ENCODE data around the gene BPIFB3. TPM values are rescaled to one million over a fixed set of nuclear protein-coding genes. Genes with fewer than 3 reads are reported as not detected.

Gene BPIFB3
- total RNA-seq, 1 donor from 2014 or later: not detected

DNA sequence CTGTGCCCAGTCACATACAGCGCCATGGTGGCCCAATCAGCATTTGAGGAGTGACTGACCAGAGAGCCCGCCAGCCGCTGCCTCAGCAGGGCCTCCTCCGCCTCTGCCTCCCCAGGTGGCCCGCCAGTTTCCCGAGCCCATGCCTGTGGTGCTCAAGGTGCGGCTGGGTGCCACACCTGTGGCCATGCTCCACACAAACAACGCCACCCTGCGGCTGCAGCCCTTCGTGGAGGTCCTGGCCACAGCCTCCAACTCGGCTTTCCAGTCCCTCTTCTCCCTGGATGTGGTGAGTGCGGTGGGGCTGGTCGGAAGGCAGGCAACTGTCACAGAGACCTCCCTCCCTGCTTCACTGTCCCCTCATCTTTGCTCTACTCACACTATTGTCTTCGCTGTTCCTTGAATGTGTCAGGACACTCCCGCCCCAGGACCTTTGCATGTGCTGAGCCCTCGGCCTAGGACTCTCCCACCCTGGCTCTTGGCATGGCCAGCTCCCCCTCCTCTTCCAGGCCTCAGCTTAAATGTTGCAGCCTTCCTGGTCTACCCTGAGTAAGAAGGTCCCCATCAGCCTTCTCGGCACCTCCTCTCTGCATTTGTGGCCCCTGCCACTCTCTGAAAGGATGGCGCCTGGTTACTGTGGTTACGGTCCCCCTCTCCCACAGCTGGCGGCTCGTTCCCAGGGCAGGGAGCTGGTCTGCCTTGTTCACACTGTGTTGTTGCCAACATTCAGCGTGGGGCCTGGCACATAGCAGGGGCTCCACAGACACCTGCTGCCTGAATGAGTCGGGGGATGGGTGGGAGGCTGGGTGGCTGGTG lies 34.0 kb upstream of the BPIFB3 start:
- Mint-ChIP-seq H3K4me1 (peaks cover 6% of the 10 kb centered on the region), H3K36me3 (no peaks in the 10 kb centered on the region)
- no peaks in the 10 kb centered on the region for H3F3A ChIP-seq (ENCODE audit: low read depth)

DNA sequence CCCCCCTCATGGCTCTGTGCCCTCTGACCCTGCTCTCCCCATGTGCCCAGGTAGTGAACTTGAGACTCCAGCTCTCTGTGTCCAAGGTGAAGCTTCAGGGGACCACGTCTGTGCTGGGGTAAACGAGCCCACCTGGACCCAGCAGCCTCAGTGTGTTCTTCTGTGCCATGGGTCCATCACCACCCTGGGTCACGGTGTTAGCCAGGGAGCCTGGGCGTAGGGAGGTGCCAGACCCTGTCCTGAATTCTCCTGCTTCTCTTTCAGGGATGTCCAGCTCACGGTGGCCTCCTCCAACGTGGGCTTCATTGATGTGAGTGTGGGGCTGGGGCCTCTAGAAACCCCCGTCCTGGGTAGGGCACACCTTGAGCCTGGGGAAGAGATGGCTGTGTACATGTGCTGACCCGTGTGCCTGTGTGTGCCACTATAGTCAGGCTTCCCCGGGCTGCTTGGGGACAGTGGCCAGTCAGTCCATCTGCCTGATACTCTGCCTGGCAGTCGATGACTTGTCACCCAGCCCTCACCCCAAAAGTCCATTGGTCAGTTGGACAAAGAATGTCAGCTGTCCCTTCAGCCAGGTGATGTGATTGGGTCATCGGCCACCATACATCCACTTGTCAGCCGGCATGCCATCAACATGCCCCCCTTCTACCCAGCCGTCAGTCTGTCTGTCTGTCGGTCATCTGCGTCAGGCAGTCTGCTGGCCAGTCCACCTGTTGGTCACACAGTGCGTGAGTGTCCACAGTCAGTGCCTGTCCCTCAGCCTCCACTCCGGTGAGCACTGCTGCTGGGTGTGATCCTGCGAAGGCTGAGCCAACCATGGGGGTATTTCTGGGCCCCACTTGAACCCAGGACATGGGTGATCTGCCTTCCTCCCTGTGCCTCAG lies 33.2 kb upstream of the BPIFB3 start:
- H3K9me3 Mint-ChIP-seq: no peaks in the 10 kb centered on the region
- peaks cover 15% of the 10 kb centered on the region for H3K27me3 Mint-ChIP-seq (ENCODE audit: insufficient read depth, low read depth)
- H3K79me2 ChIP-seq (ENCODE audit: low read depth): no peaks in the 10 kb centered on the region
- peaks cover 20% of the 10 kb centered on the region for H3K27me3 ChIP-seq
- H3K4me3 Mint-ChIP-seq: no peak overlapping the region
- H3K36me3 Mint-ChIP-seq: no peaks in the 10 kb centered on the region
- no peaks in the 10 kb centered on the region for H4K20me1 ChIP-seq (ENCODE audit: low read depth)
- no peak overlapping the region for H3K4me2 ChIP-seq
- no peak overlapping the region for H3K27ac Mint-ChIP-seq
- H3K9ac ChIP-seq: no peak overlapping the region
- no peaks in the 10 kb centered on the region for H3K4me1 ChIP-seq
- no peaks in the 10 kb centered on the region for H3K36me3 ChIP-seq
- no peaks in the 10 kb centered on the region for H3K4me1 Mint-ChIP-seq
- H3K4me3 ChIP-seq: no peak overlapping the region
- H3K9me3 ChIP-seq (ENCODE audit: low read depth): no peaks in the 10 kb centered on the region
- H3F3A ChIP-seq (ENCODE audit: low read depth): no peaks in the 10 kb centered on the region
- H3K27ac ChIP-seq: no peak overlapping the region
- no peak for DNase-seq (ENCODE audit: low spot score)
- no peak for TF ChIP-seq EZH2phosphoT487 (IDR thresholded peaks at IDR 0.05)
- TF ChIP-seq, protein P1, sequence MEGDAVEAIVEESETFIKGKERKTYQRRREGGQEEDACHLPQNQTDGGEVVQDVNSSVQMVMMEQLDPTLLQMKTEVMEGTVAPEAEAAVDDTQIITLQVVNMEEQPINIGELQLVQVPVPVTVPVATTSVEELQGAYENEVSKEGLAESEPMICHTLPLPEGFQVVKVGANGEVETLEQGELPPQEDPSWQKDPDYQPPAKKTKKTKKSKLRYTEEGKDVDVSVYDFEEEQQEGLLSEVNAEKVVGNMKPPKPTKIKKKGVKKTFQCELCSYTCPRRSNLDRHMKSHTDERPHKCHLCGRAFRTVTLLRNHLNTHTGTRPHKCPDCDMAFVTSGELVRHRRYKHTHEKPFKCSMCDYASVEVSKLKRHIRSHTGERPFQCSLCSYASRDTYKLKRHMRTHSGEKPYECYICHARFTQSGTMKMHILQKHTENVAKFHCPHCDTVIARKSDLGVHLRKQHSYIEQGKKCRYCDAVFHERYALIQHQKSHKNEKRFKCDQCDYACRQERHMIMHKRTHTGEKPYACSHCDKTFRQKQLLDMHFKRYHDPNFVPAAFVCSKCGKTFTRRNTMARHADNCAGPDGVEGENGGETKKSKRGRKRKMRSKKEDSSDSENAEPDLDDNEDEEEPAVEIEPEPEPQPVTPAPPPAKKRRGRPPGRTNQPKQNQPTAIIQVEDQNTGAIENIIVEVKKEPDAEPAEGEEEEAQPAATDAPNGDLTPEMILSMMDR (IDR thresholded peaks at IDR 0.05): no peak
- no peak for TF ChIP-seq EZH2 (IDR thresholded peaks at IDR 0.05)
- no peak overlapping the region for H2AFZ ChIP-seq (replicated peaks)

More for the DNA sequence above, 34.0 kb upstream of the BPIFB3 start:
- no peaks in the 10 kb centered on the region for H3K9me3 ChIP-seq (ENCODE audit: low read depth)
- Mint-ChIP-seq H3K9me3 (no peaks in the 10 kb centered on the region), H3K27me3 (ENCODE audit: insufficient read depth, low read depth) (peaks cover 19% of the 10 kb centered on the region), H3K4me3 (no peak overlapping the region), H3K27ac (no peak overlapping the region)
- H3K27me3 ChIP-seq: peaks cover 13% of the 10 kb centered on the region
- no peaks in the 10 kb centered on the region for H3K36me3 ChIP-seq
- H3K9ac ChIP-seq: no peak overlapping the region
- no peak overlapping the region for H3K4me2 ChIP-seq
- TF ChIP-seq EZH2 (IDR thresholded peaks at IDR 0.05) (no peak), EZH2phosphoT487 (IDR thresholded peaks at IDR 0.05) (no peak)
- TF ChIP-seq, protein P1 (IDR thresholded peaks at IDR 0.05): no peak
- H3K79me2 ChIP-seq (ENCODE audit: low read depth): no peaks in the 10 kb centered on the region
- H2AFZ ChIP-seq (replicated peaks): no peak overlapping the region
- H3K27ac ChIP-seq: no peak overlapping the region
- H3K4me3 ChIP-seq: no peak overlapping the region
- no peak for DNase-seq (ENCODE audit: low spot score)
- H4K20me1 ChIP-seq (ENCODE audit: low read depth): no peaks in the 10 kb centered on the region
- no peaks in the 10 kb centered on the region for H3K4me1 ChIP-seq

DNA sequence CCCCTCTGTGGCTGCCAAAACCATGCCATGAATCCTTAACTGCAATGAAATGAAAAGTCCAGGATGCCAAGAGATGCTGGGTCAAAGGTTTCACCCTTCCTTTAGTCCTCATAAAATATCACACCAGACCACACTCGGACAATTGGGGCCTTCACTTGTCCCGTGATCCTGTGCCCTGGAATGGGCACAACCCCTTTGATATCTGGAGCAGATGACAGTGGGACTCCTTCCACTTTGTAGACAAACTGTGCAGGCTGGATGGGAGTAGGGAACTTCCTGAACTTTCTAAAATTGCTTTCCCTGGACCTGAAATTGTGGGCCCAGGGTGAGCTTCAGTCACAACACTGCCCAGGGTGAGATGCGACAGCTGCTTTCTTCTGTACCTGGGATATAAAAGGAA lies 31.8 kb upstream of the BPIFB3 start:
- Histone ChIP-seq H3K4me2 (no peak overlapping the region), H3F3A (ENCODE audit: low read depth) (no peaks in the 10 kb centered on the region), H3K4me1 (no peaks in the 10 kb centered on the region), H3K36me3 (no peaks in the 10 kb centered on the region), H2AFZ (replicated peaks) (no peak overlapping the region), H3K9ac (no peak overlapping the region), H4K20me1 (ENCODE audit: low read depth) (no peaks in the 10 kb centered on the region), H3K79me2 (ENCODE audit: low read depth) (no peaks in the 10 kb centered on the region), H3K9me3 (ENCODE audit: low read depth) (no peaks in the 10 kb centered on the region), H3K4me3 (no peak overlapping the region), H3K27ac (no peak overlapping the region), H3K27me3 (peaks cover 24% of the 10 kb centered on the region)
- no peaks in the 10 kb centered on the region for H3K9me3 Mint-ChIP-seq
- no peak for TF ChIP-seq EZH2 (IDR thresholded peaks at IDR 0.05)
- no peak for TF ChIP-seq EZH2phosphoT487 (IDR thresholded peaks at IDR 0.05)
- TF ChIP-seq, protein P1 (IDR thresholded peaks at IDR 0.05): no peak
- no peak for DNase-seq (ENCODE audit: low spot score)
- H3K36me3 Mint-ChIP-seq: no peaks in the 10 kb centered on the region
- peaks cover 12% of the 10 kb centered on the region for H3K27me3 Mint-ChIP-seq (ENCODE audit: insufficient read depth, low read depth)
- peak overlapping the region; percentile 31 for H3K4me3 Mint-ChIP-seq
- H3K4me1 Mint-ChIP-seq: no peaks in the 10 kb centered on the region
- no peak overlapping the region for H3K27ac Mint-ChIP-seq

All from neural progenitor cell (in vitro differentiated cells).